Panc1 (cell line): Measurements from ENCODE around the gene CHST10. TPM values are rescaled to one million over a fixed set of nuclear protein-coding genes. Genes with fewer than 3 reads are reported as not detected.

Source experiments
- ATAC-seq: fragments of 200-7000 bp; cut with Tn5 transposase; 2 replicates; pipeline ENCODE4 v1.9.1; 2020; ENCODE audit warnings: mild to moderate bottlenecking, moderate library complexity
- BruUV-seq: library from RNA; stranded (reverse); fragments of 400-500 nt; replicated peaks from 2 replicates; lab custom pipeline; 2021; lab: Mats Ljungman, UMichigan
- CTCF ChIA-PET: fragments of 300-600 bp; sonication (Branson Sonifier 250); formaldehyde crosslinking; loops from one replicate; lab custom pipeline; 2022; ENCODE audit warnings: antibody characterized with exemption; lab: Charles Lee
- POLR2A ChIA-PET: fragments of 300-600 bp; sonication (Branson Sonifier 250); formaldehyde crosslinking; loops from one replicate; lab custom pipeline; 2022; ENCODE audit warnings: antibody characterized with exemption; lab: Charles Lee
- DNase-seq: peaks from one replicate; pipeline ENCODE4 v3.0.0-alpha.2; 2010; ENCODE audit warnings: low read depth, low spot score
- H3K27ac ChIP-seq: 2 replicates; pipeline ENCODE4 v1.5.1; 2011; ENCODE audit warnings: mild to moderate bottlenecking, low read length, inconsistent platforms
- H3K27me3 ChIP-seq: fragments of 200-500 bp; sonication (Bioruptor generic); 2 replicates; pipeline ENCODE4 v1.6.0; 2014; ENCODE audit warnings: low read length, inconsistent platforms; ENCODE audit not compliant: control insufficient read depth, insufficient read depth
- H3K36me3 ChIP-seq: fragments of 200-500 bp; sonication (Bioruptor generic); 2 replicates; pipeline ENCODE4 v1.5.1; 2014; ENCODE audit warnings: inconsistent platforms, mild to moderate bottlenecking, low read length, moderate library complexity; ENCODE audit not compliant: control insufficient read depth, insufficient read depth
- H3K4me1 ChIP-seq: 2 replicates; pipeline ENCODE4 v1.5.1; 2011; ENCODE audit warnings: inconsistent platforms, mild to moderate bottlenecking, low read length, moderate library complexity; ENCODE audit not compliant: control insufficient read depth, insufficient read depth
- H3K4me3 ChIP-seq, 2 experiments: 2 replicates each; pipeline ENCODE4 v1.5.1; 2011 to 2012; ENCODE audit warnings: low read depth in 2 of 2, low read length in 2 of 2, mild to moderate bottlenecking in 2 of 2, inconsistent platforms in 1 of 2, moderate library complexity in 1 of 2
- H3K9me3 ChIP-seq: fragments of 200-500 bp; sonication (Bioruptor generic); 2 replicates; pipeline ENCODE4 v1.5.1; 2014; ENCODE audit warnings: low read depth, mild to moderate bottlenecking, inconsistent platforms, low read length, moderate library complexity; ENCODE audit not compliant: control insufficient read depth, insufficient read depth
- POLR2AphosphoS5 ChIP-seq: IDR thresholded peaks from 2 replicates; pipeline ENCODE4 v1.6.1; 2012; ENCODE audit warnings: mild to moderate bottlenecking, low read depth, low read length, moderate library complexity
- SIN3A ChIP-seq: IDR thresholded peaks from 2 replicates; pipeline ENCODE4 v1.6.1; 2012; ENCODE audit warnings: low read depth, mild to moderate bottlenecking, low read length, moderate library complexity, borderline replicate concordance; ENCODE audit not compliant: insufficient read depth
- TCF7L2 ChIP-seq: IDR thresholded peaks from 2 replicates; pipeline ENCODE4 v1.6.1; 2011; ENCODE audit warnings: mild to moderate bottlenecking, low read depth, low read length, inconsistent platforms
- in situ Hi-C: cut with HindIII; loops from 2 replicates; pipeline ENCODE4 v1.10.0; 2016; ENCODE audit warnings: low sequenced_read_pairs, low pct_unique_long_range_greater_than_20kb
- intact Hi-C: fragments of 100-400 bp; cut with micrococcal nuclease; formaldehyde crosslinking; loops from one replicate; pipeline ENCODE4 v1.10.0; 2022; ENCODE audit not compliant: unreplicated experiment
- total RNA-seq: library from RNA; stranded (reverse); gene quantifications from one replicate; pipeline ENCODE4 v1.2.1, GENCODE V29; 2021; ENCODE audit not compliant: unreplicated experiment
- TF ChIP-seq, protein P1 (sequence below), 2 experiments: IDR thresholded peaks; 2 replicates each; pipeline ENCODE4 v1.6.1; 2011 to 2012; ENCODE audit warnings: low read depth in 2 of 2, control low read depth in 1 of 2, low read length in 1 of 2, mild to moderate bottlenecking in 1 of 2, moderate library complexity in 1 of 2; ENCODE audit not compliant: insufficient read depth in 1 of 2
- TF ChIP-seq, protein P2 (sequence below): fragments of 450-650 bp; IDR thresholded peaks from 2 replicates; pipeline ENCODE4 v1.5.1; 2017; ENCODE audit warnings: mild to moderate bottlenecking

Gene CHST10
- total RNA-seq, 1 experiment from 2014 or later, result 22.0 TPM

DNA sequence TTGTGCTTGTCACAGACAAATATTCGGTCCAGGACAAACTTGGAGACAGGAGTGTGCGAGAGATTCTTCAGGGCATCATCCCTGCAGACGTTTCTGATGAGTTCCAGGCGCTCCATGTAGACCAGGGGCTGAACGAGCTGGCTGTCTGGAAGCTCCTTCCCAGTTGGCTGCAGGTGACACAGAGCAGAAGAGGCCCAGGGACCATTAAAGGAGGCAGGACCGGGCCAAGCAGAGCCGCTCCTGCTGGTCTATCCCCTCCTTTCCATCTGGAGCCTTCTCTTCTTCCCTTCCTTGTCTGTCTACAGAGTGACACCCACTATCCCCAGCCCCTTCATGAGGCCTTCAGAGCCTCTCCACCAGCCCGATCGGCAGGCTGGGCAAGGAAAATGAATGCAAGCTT, 19.5 kb downstream of the CHST10 start:
- Histone ChIP-seq H3K9me3 (no peaks in the 10 kb centered on the region), H3K4me3 (no peak overlapping the region), H3K4me1 (no peaks in the 10 kb centered on the region), H3K36me3 (no peaks in the 10 kb centered on the region; the same call in none of the 2 replicates), H3K27me3 (no peaks in the 10 kb centered on the region), H3K27ac (no peak overlapping the region)
- ATAC-seq (no peak), DNase-seq (no peak)
- no TSS peak for BruUV-seq
- intact Hi-C loops, result no loop called here
- in situ Hi-C loops, result no loop called here
- TF ChIP-seq, protein P1, sequence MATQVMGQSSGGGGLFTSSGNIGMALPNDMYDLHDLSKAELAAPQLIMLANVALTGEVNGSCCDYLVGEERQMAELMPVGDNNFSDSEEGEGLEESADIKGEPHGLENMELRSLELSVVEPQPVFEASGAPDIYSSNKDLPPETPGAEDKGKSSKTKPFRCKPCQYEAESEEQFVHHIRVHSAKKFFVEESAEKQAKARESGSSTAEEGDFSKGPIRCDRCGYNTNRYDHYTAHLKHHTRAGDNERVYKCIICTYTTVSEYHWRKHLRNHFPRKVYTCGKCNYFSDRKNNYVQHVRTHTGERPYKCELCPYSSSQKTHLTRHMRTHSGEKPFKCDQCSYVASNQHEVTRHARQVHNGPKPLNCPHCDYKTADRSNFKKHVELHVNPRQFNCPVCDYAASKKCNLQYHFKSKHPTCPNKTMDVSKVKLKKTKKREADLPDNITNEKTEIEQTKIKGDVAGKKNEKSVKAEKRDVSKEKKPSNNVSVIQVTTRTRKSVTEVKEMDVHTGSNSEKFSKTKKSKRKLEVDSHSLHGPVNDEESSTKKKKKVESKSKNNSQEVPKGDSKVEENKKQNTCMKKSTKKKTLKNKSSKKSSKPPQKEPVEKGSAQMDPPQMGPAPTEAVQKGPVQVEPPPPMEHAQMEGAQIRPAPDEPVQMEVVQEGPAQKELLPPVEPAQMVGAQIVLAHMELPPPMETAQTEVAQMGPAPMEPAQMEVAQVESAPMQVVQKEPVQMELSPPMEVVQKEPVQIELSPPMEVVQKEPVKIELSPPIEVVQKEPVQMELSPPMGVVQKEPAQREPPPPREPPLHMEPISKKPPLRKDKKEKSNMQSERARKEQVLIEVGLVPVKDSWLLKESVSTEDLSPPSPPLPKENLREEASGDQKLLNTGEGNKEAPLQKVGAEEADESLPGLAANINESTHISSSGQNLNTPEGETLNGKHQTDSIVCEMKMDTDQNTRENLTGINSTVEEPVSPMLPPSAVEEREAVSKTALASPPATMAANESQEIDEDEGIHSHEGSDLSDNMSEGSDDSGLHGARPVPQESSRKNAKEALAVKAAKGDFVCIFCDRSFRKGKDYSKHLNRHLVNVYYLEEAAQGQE (IDR thresholded peaks at IDR 0.05; ENCODE audit: insufficient read depth in 1 of 2, low read depth in 2 of 2, low read length in 1 of 2), result no peak
- no peak for TF ChIP-seq SIN3A
- ChIA-PET CTCF (no interaction called here), POLR2A (no interaction called here)

DNA sequence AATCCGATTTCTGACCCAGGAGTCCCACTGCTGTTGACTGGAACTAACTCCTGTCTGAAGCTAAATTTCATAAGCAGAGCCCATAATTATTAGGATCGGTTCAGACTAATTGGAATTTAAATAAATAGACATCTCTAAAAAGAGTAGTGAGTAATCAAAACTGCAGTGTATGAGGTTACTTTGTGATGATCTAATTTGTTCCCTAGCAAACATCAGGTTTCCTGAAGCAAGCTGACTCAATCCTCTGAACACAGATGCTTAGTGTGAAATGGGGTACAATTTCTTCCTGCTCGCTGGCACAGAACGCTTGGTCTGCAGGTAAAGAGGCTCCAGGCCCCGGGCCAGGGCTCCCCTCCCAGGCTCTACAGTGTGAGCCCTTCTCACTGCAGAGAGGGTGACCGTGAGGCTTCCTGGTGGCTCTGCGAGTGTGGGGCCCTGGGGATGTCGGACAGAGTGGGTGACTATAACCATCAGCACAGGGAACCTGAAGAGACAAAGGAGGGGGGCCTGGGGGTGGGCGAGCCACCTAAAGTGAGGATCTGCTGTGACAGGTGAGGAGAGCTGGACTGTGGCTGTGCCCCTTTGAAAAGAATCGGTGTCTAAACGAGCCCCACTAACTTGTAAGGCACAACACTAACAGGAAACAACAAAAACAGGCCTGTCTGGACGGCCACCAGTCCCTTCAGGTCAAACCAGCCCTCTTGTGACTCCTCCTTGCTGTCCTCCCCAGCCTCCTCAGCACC, 20.2 kb downstream of the CHST10 start:
- no TSS peak for BruUV-seq
- TF ChIP-seq, protein P2, sequence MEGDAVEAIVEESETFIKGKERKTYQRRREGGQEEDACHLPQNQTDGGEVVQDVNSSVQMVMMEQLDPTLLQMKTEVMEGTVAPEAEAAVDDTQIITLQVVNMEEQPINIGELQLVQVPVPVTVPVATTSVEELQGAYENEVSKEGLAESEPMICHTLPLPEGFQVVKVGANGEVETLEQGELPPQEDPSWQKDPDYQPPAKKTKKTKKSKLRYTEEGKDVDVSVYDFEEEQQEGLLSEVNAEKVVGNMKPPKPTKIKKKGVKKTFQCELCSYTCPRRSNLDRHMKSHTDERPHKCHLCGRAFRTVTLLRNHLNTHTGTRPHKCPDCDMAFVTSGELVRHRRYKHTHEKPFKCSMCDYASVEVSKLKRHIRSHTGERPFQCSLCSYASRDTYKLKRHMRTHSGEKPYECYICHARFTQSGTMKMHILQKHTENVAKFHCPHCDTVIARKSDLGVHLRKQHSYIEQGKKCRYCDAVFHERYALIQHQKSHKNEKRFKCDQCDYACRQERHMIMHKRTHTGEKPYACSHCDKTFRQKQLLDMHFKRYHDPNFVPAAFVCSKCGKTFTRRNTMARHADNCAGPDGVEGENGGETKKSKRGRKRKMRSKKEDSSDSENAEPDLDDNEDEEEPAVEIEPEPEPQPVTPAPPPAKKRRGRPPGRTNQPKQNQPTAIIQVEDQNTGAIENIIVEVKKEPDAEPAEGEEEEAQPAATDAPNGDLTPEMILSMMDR, result no peak
- no peak for TF ChIP-seq SIN3A
- no peak for TF ChIP-seq POLR2AphosphoS5
- no peak for TF ChIP-seq TCF7L2
- TF ChIP-seq, protein P1 (IDR thresholded peaks at IDR 0.05; ENCODE audit: insufficient read depth in 1 of 2, low read depth in 2 of 2, low read length in 1 of 2), result no peak
- CTCF ChIA-PET, result no interaction called here

More for the DNA sequence above, 20.2 kb downstream of the CHST10 start:
- no peak overlapping the region for H3K27ac ChIP-seq
- no peaks in the 10 kb centered on the region for H3K9me3 ChIP-seq
- no peak for DNase-seq
- H3K4me3 ChIP-seq, result no peak overlapping the region
- in situ Hi-C loops (no loop called here), intact Hi-C loops (no loop called here)
- no peaks in the 10 kb centered on the region for H3K4me1 ChIP-seq
- no peaks in the 10 kb centered on the region; the same call in none of the 2 replicates for H3K36me3 ChIP-seq
- no peak for ATAC-seq
- H3K27me3 ChIP-seq, result no peaks in the 10 kb centered on the region
- POLR2A ChIA-PET, result no interaction called here
